ENCODE results near the gene LAG3. TPM values are rescaled to one million over a fixed set of nuclear protein-coding genes. Genes with fewer than 3 reads are reported as not detected.
A peak's percentile ranks its signal among the peaks of the same experiment; 100 is the strongest.

LAG3 gene
- polyA plus RNA-seq, 1 donor = 2.1 TPM

- WGBS (ENCODE audit: insufficient coverage, low lambda C conversion rate) = no CpG with 5 or more reads among the region's 12 CpGs
- no peaks in the 10 kb centered on the region for H3K4me1 ChIP-seq (ENCODE audit: control insufficient read depth, insufficient read depth, low read length)
Observed at GRCh38 chr12:6790496-6791150, 18.3 kb downstream of the LAG3 start.

GRCh38 chr12:6791931-6792520, 19.7 kb downstream of the LAG3 start:
- Histone ChIP-seq H3K27me3 (ENCODE audit: control insufficient read depth, insufficient read depth, low read length) (no peaks in the 10 kb centered on the region), H3K4me1 (ENCODE audit: control insufficient read depth, insufficient read depth, low read length) (no peaks in the 10 kb centered on the region), H3K9me3 (ENCODE audit: control insufficient read depth, low read depth, low read length) (no peaks in the 10 kb centered on the region), H3K36me3 (ENCODE audit: control insufficient read depth, insufficient read depth, low read length) (no peaks in the 10 kb centered on the region), H3K4me3 (ENCODE audit: low read length) (peak overlapping the region; percentile 4), H3K27ac (ENCODE audit: low read length) (peak overlapping the region; percentile 49)
- no peak for DNase-seq
- 93% methylated on average over 3 of the region's 13 CpGs for WGBS (ENCODE audit: insufficient coverage, low lambda C conversion rate)

More at GRCh38 chr12:6790496-6791150, 18.3 kb downstream of the LAG3 start:
- Histone ChIP-seq H3K4me3 (ENCODE audit: low read length) (no peak overlapping the region), H3K27me3 (ENCODE audit: control insufficient read depth, insufficient read depth, low read length) (no peaks in the 10 kb centered on the region), H3K27ac (ENCODE audit: low read length) (no peak overlapping the region), H3K9me3 (ENCODE audit: control insufficient read depth, low read depth, low read length) (no peaks in the 10 kb centered on the region), H3K36me3 (ENCODE audit: control insufficient read depth, insufficient read depth, low read length) (no peaks in the 10 kb centered on the region)
- DNase-seq = no peak

- H3K27ac ChIP-seq (ENCODE audit: low read length) = peak overlapping the region; percentile 49
- no peak for DNase-seq
Observed at GRCh38 chr12:6792522-6793201, 20.3 kb downstream of the LAG3 start.

GRCh38 chr12:6795088-6795487, 22.8 kb downstream of the LAG3 start:
- H3K36me3 ChIP-seq (ENCODE audit: control insufficient read depth, insufficient read depth, low read length) = no peaks in the 10 kb centered on the region
- no peaks in the 10 kb centered on the region for H3K4me1 ChIP-seq (ENCODE audit: control insufficient read depth, insufficient read depth, low read length)
- no peak overlapping the region for H3K4me3 ChIP-seq (ENCODE audit: low read length)
- no CpG with 5 or more reads among the region's 2 CpGs for WGBS (ENCODE audit: insufficient coverage, low lambda C conversion rate)
- H3K27ac ChIP-seq (ENCODE audit: low read length) = no peak overlapping the region
- no peak for DNase-seq
- H3K27me3 ChIP-seq (ENCODE audit: control insufficient read depth, insufficient read depth, low read length) = no peaks in the 10 kb centered on the region
- no peaks in the 10 kb centered on the region for H3K9me3 ChIP-seq (ENCODE audit: control insufficient read depth, low read depth, low read length)

More at GRCh38 chr12:6792522-6793201, 20.3 kb downstream of the LAG3 start:
- H3K36me3 ChIP-seq (ENCODE audit: control insufficient read depth, insufficient read depth, low read length) = no peaks in the 10 kb centered on the region
- H3K4me1 ChIP-seq (ENCODE audit: control insufficient read depth, insufficient read depth, low read length) = no peaks in the 10 kb centered on the region
- H3K27me3 ChIP-seq (ENCODE audit: control insufficient read depth, insufficient read depth, low read length) = no peaks in the 10 kb centered on the region
- H3K9me3 ChIP-seq (ENCODE audit: control insufficient read depth, low read depth, low read length) = no peaks in the 10 kb centered on the region
- 40% methylated on average over 1 of the region's 12 CpGs for WGBS (ENCODE audit: insufficient coverage, low lambda C conversion rate)
- no peak overlapping the region for H3K4me3 ChIP-seq (ENCODE audit: low read length)

GRCh38 chr12:6796576-6796975, 24.3 kb downstream of the LAG3 start:
- no peaks in the 10 kb centered on the region for H3K4me1 ChIP-seq (ENCODE audit: control insufficient read depth, insufficient read depth, low read length)

GRCh38 chr12:6799147-6799546, 26.8 kb downstream of the LAG3 start:
- Histone ChIP-seq H3K36me3 (ENCODE audit: control insufficient read depth, insufficient read depth, low read length) (no peaks in the 10 kb centered on the region), H3K4me1 (ENCODE audit: control insufficient read depth, insufficient read depth, low read length) (no peaks in the 10 kb centered on the region), H3K9me3 (ENCODE audit: control insufficient read depth, low read depth, low read length) (no peaks in the 10 kb centered on the region), H3K27ac (ENCODE audit: low read length) (no peak overlapping the region), H3K27me3 (ENCODE audit: control insufficient read depth, insufficient read depth, low read length) (no peaks in the 10 kb centered on the region), H3K4me3 (ENCODE audit: low read length) (no peak overlapping the region)
- no peak for DNase-seq
- 100% methylated on average over 1 of the region's 5 CpGs for WGBS (ENCODE audit: insufficient coverage, low lambda C conversion rate)

More at GRCh38 chr12:6796576-6796975, 24.3 kb downstream of the LAG3 start:
- Histone ChIP-seq H3K36me3 (ENCODE audit: control insufficient read depth, insufficient read depth, low read length) (no peaks in the 10 kb centered on the region), H3K27ac (ENCODE audit: low read length) (no peak overlapping the region), H3K9me3 (ENCODE audit: control insufficient read depth, low read depth, low read length) (no peaks in the 10 kb centered on the region), H3K4me3 (ENCODE audit: low read length) (no peak overlapping the region), H3K27me3 (ENCODE audit: control insufficient read depth, insufficient read depth, low read length) (no peaks in the 10 kb centered on the region)
- WGBS (ENCODE audit: insufficient coverage, low lambda C conversion rate) = 80% methylated on average over 1 of the region's 4 CpGs
- DNase-seq = no peak

GRCh38 chr12:6807170-6807569, 34.9 kb downstream of the LAG3 start:
- H3K9me3 ChIP-seq (ENCODE audit: control insufficient read depth, low read depth, low read length) = no peaks in the 10 kb centered on the region
- H3K27ac ChIP-seq (ENCODE audit: low read length) = no peak overlapping the region
- H3K4me1 ChIP-seq (ENCODE audit: control insufficient read depth, insufficient read depth, low read length) = no peaks in the 10 kb centered on the region
- DNase-seq = no peak
- peaks cover 2% of the 10 kb centered on the region for H3K27me3 ChIP-seq (ENCODE audit: control insufficient read depth, insufficient read depth, low read length)
- no peaks in the 10 kb centered on the region for H3K36me3 ChIP-seq (ENCODE audit: control insufficient read depth, insufficient read depth, low read length)
- H3K4me3 ChIP-seq (ENCODE audit: low read length) = no peak overlapping the region
- 50% methylated on average over 1 of the region's 1 CpG for WGBS (ENCODE audit: insufficient coverage, low lambda C conversion rate)

- Histone ChIP-seq H3K4me1 (ENCODE audit: control insufficient read depth, insufficient read depth, low read length) (no peaks in the 10 kb centered on the region), H3K27ac (ENCODE audit: low read length) (no peak overlapping the region), H3K9me3 (ENCODE audit: control insufficient read depth, low read depth, low read length) (no peaks in the 10 kb centered on the region), H3K36me3 (ENCODE audit: control insufficient read depth, insufficient read depth, low read length) (no peaks in the 10 kb centered on the region), H3K27me3 (ENCODE audit: control insufficient read depth, insufficient read depth, low read length) (peaks cover 3% of the 10 kb centered on the region), H3K4me3 (ENCODE audit: low read length) (no peak overlapping the region)
- no CpG with 5 or more reads among the region's 10 CpGs for WGBS (ENCODE audit: insufficient coverage, low lambda C conversion rate)
- DNase-seq = no peak
Observed at GRCh38 chr12:6809056-6809455, 36.7 kb downstream of the LAG3 start.

- H3K27ac ChIP-seq (ENCODE audit: low read length) = no peak overlapping the region
- DNase-seq = no peak
- H3K9me3 ChIP-seq (ENCODE audit: control insufficient read depth, low read depth, low read length) = no peaks in the 10 kb centered on the region
- H3K27me3 ChIP-seq (ENCODE audit: control insufficient read depth, insufficient read depth, low read length) = peaks cover 11% of the 10 kb centered on the region
- no CpG with 5 or more reads among the region's 1 CpG for WGBS (ENCODE audit: insufficient coverage, low lambda C conversion rate)
- no peak overlapping the region for H3K4me3 ChIP-seq (ENCODE audit: low read length)
- H3K4me1 ChIP-seq (ENCODE audit: control insufficient read depth, insufficient read depth, low read length) = no peaks in the 10 kb centered on the region
- no peaks in the 10 kb centered on the region for H3K36me3 ChIP-seq (ENCODE audit: control insufficient read depth, insufficient read depth, low read length)
Observed at GRCh38 chr12:6810758-6811157, 38.4 kb downstream of the LAG3 start.

- WGBS (ENCODE audit: insufficient coverage, low lambda C conversion rate) = 88% methylated on average over 1 of the region's 4 CpGs
- H3K36me3 ChIP-seq (ENCODE audit: control insufficient read depth, insufficient read depth, low read length) = no peaks in the 10 kb centered on the region
- H3K9me3 ChIP-seq (ENCODE audit: control insufficient read depth, low read depth, low read length) = no peaks in the 10 kb centered on the region
- peak in 1 of 2 donors; percentile 0 for DNase-seq
- no peak overlapping the region for H3K27ac ChIP-seq (ENCODE audit: low read length)
- peaks cover 11% of the 10 kb centered on the region for H3K27me3 ChIP-seq (ENCODE audit: control insufficient read depth, insufficient read depth, low read length)
- no peaks in the 10 kb centered on the region for H3K4me1 ChIP-seq (ENCODE audit: control insufficient read depth, insufficient read depth, low read length)
- no peak overlapping the region for H3K4me3 ChIP-seq (ENCODE audit: low read length)
Observed at GRCh38 chr12:6813363-6813762, 41.0 kb downstream of the LAG3 start.

Data from large intestine (tissue), 3 donors.